GM18508 (cell line): ENCODE measurements around the gene GRIA1.
"Not testable (repeated sequence)": the region's sequence is repeated elsewhere in the genome, so short reads cannot be mapped to it uniquely, and the experiment has no call there.

Experiments
- ATAC-seq: cut with Tn5 transposase; IDR thresholded peaks from one replicate; pipeline ENCODE4 v1.9.1; 2021; ENCODE audit warnings: moderate number of reproducible peaks; ENCODE audit not compliant: insufficient read depth, unreplicated experiment

GRIA1 gene

GRCh38 chr5:153707626-153708025 lies 217.2 kb downstream of the GRIA1 start:
- no peak for ATAC-seq

GRCh38 chr5:153711755-153712154 lies 221.3 kb downstream of the GRIA1 start:
- no peak for ATAC-seq

- ATAC-seq: no peak
Measured at GRCh38 chr5:153712946-153713345, 222.5 kb downstream of the GRIA1 start.

- no peak for ATAC-seq
Measured at GRCh38 chr5:153713943-153714342, 223.5 kb downstream of the GRIA1 start.

DNA sequence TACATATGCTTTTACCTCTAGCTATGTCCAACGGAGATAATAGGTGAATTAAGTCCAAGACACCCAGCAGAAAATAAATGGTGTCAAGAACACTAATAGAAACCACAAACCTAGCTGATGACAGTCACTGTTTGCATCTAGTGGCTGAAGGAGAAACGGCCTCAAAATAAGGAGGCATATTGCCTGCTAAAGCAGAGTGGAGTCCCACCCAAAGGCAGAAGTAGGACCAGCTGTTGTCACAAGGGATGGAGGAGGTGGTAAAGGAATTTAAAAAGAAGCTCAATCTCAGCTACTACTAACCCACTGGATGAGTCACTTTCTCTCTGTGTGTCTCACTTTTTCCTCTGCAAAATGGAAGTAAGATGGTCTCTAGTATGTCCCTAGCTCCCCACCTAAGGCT lies 224.3 kb downstream of the GRIA1 start:
- ATAC-seq: no peak

DNA sequence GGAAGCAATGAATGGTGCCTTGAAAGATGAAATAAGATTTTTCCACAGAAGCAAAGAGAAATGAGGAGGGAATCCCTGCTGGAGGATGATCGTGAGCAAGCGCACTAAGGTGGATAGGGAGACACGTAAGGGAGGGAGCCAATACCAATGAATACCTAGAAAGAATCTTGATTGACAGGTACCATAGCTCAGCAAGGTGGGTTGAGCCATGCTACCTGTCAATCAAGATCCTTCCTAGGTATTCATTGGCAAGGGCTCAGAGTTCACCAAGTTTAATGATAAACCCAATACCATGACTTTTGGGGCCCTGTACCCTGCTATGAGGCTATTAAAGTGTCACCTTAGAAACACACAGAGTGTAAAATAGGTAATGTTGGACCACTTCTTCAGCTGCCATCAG lies 226.8 kb downstream of the GRIA1 start:
- no peak for ATAC-seq

DNA sequence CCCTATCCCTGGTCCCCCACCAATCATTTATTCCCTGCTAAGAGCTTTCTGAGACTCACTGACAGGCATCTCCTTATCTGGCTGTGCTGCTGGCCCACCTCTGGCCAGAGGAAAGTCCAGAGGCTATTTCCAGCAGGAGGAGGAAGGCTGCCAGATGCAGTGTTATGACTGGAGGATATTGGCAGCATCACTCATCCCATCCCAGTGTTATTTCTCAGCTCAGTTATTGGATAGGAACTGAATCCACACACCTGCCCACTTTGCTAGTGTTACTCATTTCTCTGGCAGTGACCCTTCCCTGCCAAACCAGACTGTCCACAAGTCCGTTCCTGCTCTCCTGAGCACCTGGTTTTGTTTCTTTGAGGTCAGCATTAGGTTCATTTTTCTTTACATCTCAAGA lies 228.2 kb downstream of the GRIA1 start:
- no peak for ATAC-seq

GRCh38 chr5:153719324-153719723 lies 228.9 kb downstream of the GRIA1 start:
- no peak for ATAC-seq

- ATAC-seq: not testable (repeated sequence)
Measured at GRCh38 chr5:153723022-153723610, 232.6 kb downstream of the GRIA1 start.

DNA sequence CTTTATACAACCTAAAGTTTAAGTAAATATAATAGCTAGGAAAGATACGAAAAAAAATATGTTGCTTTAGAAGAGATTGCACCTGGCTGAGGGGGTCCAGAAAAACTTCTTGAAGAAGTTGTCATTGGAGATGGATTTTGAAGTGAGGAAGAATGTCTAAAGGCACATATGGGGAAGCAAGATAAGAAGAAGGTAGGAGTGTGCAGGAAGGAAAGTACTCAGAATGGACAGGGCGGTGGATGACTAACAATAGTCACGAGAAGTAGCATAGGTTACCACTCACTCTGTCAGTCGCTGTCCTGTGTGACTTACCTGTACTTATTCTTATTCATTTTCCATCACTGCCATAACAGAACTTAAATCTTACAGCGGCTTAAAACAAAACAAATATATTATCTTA lies 251.6 kb downstream of the GRIA1 start:
- no peak for ATAC-seq

GRCh38 chr5:153744751-153745150 lies 254.3 kb downstream of the GRIA1 start:
- ATAC-seq: no peak

GRCh38 chr5:153745778-153746395 lies 255.4 kb downstream of the GRIA1 start:
- ATAC-seq: no peak

DNA sequence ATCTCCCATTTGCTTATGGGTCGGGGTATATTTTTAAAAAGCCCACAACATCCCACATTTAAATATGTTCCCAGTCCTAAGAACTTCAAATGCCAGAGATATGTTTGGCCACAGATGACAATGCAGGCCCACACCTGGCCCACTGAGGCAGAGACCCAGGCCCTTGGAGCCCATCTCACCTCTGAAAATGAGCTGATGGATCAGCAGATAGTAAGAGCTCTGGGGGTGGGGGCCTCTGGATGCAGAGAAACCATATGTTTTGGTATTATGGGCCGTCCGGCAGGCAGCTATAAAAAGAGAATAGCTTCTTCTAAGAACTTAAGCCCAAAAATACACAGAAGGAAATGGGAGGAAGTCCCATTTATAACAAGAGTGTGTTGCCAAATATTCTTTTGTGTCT lies 256.0 kb downstream of the GRIA1 start:
- no peak for ATAC-seq

DNA sequence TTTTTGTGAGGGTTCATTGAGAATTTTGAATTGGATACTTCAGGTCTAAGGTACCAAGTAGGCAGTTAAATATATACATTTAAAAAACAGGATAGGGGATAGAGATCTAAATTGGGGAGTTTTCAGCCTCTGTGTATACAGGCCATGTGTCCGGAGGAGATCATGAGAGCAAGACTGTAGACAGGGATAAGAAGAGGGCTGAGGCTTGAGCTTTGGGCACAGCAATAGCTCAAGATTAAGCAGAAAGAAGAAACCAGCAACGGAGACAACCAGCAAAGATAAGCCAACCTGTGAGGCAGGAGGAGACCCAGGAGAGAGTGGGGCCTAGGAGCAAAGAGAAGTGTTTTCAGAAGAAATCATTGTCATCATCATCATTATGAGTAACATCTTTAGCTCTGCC lies 258.4 kb downstream of the GRIA1 start:
- no peak for ATAC-seq

DNA sequence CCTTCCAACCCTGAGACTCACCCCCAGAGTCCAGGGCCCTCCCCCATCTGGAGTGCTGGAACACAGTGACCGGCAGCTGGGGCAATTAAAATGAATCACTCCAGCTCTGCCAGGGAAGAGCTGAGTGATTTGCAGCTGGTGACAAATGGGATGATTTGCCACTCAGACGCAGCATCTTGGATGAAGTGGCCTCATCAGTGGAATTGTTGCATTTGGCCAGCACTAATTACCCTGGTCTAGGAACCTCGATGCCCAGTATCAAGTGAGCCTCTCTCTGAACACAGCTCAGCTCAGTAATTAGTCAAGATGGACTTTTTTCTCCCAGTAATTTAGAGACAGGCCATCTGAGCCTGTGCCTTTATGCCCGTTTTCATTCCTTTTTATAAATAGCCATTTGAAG lies 259.5 kb downstream of the GRIA1 start:
- no peak for ATAC-seq

DNA sequence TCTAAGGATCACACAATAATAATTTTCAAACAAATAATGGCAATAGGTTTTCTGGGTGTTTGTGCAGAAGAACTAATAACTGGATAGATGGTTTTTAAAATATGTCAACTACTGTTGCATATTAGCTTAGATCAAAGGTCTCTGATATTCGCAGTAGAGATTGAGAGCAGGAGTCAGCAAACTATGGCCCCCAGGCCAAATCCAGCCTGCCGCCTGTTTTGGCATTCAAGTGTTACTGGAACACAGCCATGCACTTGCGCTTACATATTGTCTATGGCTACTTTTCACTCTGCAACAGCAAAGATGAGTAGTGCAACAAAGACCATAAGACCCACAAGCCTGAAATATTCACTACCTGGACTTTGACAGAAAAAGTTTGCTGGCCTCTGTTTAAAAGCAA lies 260.8 kb downstream of the GRIA1 start:
- no peak for ATAC-seq

DNA sequence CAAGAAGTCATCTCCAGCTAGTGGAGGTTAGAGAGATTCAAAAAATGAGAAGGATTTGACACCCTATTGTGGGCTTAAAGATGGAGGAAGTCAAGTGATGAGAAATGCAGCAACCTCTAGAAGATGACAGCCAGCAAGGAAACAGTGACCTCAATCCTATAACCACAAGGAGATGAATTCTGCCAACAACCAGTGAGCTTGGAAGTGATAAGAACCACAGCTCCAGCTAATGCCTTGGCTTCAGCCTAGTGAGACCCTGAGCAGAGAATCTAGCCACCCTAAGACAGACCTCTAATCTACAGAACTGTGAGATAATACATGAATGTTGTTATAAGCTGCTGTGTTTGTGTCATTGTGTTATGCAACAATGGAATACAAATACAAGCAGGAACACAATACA lies 262.4 kb downstream of the GRIA1 start:
- ATAC-seq: no peak

DNA sequence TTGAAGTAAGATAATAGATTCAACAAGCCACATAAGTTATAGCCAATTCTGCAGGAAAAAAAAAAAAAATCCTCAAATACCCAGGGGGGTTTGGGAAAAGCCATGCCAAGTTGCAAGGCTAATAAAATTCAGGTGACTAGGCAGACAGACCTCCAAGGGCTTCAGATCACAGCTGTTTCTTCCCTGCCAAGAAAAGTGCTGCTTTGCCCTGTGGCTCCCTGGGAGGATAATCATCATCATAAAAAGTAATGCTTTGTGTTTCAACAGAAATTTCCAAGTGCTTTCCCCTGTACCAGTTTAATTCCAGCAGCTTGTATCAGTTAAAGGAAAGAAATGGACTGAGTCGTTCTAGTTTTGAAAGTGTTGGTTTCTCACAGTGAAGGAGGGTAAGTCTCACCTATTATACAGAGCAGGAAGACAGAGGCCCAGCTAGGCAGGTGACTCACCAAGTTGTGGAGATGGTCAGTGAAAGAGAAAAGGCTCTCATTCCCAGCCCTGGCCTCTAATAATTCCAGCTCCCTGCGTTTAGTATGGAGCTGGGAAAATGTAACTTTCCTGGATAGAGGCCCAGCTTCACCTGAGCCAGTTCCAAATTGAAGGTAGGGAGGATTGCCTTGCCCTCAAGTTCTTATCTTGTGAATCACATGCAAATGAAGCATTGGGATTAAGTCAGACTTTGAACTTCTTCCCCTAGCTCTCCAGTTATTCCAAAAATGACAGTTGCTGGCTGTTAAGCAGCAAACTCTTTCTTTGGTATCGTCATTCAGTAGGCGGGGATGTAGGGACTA lies 263.4 kb downstream of the GRIA1 start:
- ATAC-seq: no peak

- ATAC-seq: no peak
Measured at GRCh38 chr5:153755913-153756500, 265.5 kb downstream of the GRIA1 start.

DNA sequence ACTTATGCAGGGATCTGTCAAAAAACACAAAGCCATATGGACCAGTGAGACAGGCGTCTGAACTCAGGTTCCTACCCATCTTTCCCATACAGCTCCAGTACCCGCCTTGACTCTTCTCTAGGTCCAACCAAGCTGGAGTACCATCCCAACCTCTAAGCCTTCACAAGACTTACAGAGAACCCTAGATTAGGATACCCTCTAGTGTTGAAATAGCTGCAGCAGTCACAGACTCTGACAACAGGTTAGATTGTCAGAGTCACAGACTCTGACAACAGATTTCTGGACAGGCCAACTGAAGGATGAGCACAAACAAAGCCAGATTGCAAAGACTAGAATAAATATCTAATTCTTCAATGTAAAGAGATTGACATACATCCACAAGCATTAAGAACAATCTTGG lies 266.1 kb downstream of the GRIA1 start:
- ATAC-seq: no peak

GRCh38 chr5:153765987-153766386 lies 275.5 kb downstream of the GRIA1 start:
- no peak for ATAC-seq
